Measurements from ENCODE around the gene MRTFA. TPM values are rescaled to one million over a fixed set of nuclear protein-coding genes. Genes with fewer than 3 reads are reported as not detected.
A peak's percentile ranks its signal among the peaks of the same experiment; 100 is the strongest.
"Not testable (repeated sequence)": the region's sequence is repeated elsewhere in the genome, so short reads cannot be mapped to it uniquely, and the experiment has no call there.

MRTFA gene
- total RNA-seq, 1 donor from 2014 or later, result 77.7 TPM

DNA sequence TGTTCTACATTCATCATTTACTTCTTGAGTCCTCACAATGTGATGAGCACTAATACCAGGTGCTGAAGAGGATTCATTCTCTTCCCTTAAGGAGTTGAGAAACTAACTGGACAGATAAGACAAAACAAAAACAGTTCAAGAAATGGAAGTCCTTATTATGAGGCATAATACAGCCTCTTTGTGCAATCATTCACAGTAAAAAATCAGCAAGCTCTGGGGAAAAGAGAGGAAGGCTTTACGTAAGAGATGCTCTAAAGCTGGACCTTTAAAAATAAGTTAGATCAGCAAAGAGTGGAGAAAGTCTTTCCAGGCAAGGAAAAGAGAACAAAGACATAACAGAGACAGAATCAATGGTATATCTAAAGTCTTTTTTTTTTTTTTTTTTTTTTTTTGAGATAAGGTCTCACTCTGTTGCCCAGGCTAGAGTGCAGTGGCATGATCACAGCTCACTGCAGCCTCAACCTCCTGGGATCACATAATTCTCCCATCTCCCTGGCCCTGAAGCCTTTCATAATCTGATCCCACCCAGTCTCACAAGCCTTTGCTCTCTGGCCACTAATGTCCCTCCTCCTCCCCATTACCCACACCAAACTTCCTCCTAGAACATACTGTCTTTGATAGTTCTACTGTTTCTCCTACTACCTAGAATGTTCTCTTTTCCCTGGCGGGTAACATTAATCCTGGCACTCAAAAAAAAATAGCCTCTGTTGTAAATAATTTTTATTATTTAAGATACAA, 40.9 kb downstream of the MRTFA start:
- no peak for DNase-seq (ENCODE audit: low read depth)

DNA sequence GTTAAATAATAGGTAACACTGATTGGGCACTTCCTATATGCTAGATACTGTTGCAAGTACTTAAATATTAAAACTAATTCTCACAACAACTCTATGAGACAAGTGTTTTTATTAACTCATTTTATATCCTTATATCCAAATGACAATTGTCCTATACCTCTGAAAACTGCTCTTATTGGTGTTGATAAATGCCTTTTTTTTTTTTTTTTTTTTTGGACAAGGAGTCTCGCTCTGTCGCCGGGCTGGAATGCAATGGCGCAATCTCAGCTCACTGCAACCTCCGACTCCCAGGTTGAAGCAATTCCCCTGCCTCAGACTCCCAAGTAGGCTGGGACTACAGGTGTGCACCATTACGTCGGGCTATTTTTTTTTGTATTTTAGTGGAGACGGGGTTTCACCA, 41.6 kb downstream of the MRTFA start:
- peak; percentile 74 for DNase-seq (ENCODE audit: low read depth)

DNA sequence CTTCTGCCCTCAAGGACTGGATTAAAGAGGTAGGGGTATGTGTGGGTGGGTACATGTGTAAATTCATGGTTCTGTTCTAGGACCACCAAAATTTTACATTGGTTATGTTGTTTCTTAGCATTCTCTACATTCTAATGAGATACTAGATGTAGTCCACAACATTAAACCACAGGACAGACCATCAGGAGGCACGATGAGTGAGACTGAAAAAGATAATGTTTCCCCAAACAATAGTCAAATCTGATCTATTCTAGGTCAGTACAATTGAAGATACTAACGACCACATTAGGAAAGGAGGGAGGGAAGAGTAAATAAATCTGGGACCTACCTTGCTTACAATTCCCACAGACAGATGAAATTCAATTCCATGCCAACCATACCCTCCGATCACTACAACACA, 42.2 kb downstream of the MRTFA start:
- no peak for DNase-seq (ENCODE audit: low read depth)

DNA sequence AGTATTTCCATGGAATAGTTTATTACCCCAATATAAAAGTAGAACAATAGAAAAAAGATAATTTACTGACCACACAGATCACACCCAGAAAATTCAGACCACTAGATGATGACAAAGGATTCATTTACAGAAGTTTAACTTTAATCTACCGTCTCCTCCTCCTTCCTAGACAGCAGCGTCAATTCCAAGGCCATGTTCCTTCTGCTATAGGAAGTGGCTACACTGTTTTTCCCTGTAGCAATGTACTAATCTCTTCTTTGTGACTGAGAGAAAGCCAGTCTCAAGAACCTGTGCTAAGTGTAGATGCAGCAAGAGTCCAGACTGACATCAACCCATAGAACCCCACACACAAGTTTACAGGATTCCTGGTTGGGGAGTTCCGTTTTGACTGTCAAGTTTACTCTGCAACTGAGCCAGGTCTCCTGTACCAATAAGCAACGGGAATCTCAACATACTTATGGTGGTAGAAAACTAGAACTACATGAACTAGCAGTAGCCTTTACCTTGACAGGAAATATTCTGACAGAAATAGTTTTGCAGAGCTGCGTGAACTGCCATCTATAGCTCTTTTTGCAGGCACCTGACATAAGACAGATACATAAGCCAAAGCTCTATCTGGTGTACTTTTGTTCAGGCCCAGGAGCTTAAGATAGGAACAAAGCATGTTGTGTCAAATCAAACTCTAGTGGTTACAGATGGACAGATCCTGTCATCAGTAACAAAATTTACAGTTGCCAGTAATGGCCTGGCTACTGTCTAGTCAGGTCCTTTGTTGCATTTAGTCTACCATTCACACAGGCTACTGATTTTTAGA, 42.9 kb downstream of the MRTFA start:
- DNase-seq (ENCODE audit: low read depth), result no peak

DNA sequence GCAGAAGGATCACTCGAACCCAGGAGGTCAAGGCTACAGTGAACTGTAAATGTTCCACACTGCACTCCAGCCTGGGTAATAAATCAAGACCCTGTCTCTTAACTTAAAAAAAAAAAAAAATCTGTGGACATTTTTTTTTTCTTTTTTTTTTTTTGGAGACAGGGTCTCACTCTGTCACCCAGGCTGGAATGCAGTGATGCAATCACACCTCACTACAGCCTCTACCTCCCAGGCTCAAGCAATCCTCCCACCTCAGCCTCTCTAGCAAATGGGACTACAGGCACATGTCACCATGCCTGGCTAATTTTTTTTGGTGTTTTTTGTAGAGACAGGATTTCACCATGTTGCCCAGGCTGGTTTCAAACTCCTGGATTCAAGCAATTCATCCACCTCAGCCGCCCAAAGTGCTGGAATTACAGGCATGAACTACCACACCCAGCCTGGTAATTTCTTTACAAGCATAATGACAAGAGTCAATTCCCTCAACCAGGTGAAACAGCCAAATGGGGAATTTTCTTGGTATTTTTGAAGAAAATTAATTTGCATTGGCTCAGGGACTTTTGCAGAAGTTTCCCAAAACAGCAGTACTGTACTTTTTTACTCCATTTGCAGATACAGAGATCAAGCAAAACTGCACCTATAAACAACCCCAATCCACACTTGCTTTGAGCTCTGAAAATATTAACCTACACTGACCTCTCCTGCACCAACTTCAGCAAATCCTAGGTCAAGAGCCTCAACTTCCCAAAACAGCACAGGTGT, 44.0 kb downstream of the MRTFA start:
- DNase-seq (ENCODE audit: low read depth), result no peak

DNA sequence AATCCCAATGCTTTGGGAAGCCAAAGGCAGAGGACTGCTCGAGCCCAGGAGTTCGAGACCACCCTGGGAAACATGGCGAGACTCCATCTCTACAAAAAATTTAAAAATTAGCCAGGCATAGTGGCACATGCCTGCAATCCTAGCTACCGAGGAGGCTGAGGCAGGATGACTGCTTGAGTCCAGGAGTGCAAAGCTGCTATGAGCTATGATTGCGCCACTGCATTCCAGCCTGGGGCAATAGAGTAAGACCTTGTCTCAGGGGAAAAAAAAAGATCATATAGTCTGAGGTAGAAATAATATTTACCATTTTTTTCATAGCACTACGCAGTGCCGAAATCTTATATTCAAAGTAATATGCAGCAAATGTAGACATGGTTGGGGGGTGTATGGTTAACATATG, 47.8 kb downstream of the MRTFA start:
- peak; percentile 78 for DNase-seq (ENCODE audit: low read depth)

DNA sequence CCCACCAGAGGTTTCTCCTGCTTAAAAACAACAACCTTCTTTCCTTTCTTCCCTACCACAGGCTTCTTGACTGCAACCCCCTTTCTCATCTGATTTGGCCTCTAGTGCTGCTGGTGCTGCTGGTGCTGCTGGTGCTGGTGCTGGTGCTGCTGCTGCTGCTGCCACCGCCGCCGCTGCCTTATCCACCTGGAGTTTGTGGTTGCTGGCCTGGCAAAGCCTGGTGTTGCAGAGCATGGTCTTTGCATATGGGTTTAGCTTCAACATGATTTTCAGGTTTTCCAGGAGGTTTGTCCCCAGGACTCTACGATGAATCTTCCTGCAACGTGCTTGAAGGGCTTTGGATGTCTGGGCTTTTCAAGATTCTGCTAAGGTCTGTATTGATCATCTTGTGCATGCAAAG, 49.7 kb downstream of the MRTFA start:
- DNase-seq (ENCODE audit: low read depth), result no peak

DNA sequence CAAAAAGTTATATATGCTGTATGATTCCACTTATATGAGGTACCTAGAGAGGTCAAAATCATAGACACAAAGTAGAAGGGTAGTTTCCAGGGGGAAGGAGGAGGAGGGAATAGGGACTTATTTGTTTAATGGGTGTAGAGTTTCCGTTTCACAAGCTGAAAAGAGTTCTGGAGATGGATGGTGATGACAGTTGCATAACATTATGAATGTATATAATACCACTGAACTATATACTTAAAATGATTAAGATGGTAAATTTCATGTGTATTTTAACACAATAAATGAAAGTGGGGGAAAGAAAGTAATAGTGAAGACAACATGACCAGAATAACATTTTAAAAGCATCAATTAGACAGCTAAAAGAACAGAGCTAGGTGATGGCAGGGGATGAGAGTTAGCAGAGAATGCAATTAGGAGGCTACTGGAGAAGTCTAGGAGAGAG, 51.2 kb downstream of the MRTFA start:
- DNase-seq (ENCODE audit: low read depth), result no peak

DNA sequence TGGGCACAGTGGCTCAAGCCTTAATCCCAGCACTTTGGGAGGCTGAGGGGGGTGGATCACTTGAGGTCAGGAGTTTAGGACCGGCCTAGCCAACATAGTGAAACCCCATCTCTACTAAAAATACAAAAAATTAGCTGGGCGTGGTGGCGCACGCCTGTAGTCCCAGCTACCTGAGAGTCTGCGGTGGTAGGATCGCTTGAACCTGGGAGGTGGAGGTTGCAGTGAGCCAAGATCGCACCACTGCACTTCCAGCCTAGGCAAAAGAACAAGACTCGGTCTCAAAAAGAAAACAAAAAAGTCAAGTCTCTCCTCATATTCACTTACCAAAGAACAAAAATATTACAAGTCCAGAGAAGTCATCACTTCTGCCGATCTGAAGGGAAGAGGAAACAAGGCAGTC, 51.8 kb downstream of the MRTFA start:
- DNase-seq (ENCODE audit: low read depth), result not testable (repeated sequence)

DNA sequence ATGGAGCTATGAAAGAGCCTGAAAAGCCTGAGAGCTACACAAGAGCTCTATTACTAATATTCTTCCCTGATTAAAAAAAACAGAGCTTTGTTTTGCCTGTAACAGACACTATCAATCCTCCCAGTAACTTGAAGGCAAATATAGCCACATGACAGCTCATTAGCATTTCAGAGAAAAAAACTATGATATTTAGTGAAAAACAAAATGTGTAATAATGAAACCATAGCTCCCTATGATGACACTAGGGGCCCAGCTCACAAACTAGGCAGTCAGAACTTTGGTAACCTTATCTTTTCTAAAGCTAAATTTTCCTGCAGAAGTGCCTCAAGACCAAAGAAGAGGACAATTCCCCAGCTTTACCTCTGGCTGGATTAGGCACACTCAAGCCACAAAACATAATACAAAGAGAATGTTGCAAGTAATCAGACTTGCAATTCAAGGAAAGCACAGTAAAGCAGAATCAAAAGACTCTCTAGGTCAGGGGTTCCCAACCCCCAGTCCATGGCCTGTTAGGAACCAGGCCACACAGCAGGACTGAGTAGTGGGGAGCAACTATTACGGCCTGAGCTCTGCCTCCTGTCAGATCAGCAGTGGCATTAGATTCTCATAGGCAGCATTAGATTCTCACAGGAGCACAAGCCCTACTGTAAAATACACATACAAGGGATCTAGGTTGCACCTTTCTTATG, 53.3 kb downstream of the MRTFA start:
- no peak for DNase-seq (ENCODE audit: low read depth)

DNA sequence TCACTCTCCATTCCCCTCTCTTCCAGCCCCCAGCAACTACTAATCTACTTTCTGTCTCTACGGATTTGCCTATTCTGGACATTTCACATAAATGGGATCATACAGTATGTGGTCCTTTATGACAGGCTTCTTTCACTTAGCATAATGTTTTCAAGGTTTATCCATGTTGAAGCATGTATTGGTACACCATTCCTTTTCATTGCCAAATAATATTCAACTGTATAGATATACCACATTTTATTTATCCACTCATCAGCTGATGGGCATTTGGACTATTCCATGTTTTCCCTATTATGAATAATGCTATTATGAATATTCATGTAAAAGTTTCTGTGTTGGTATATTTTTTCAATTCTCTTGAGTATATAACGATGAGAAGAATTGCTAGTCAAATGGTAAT, 54.5 kb downstream of the MRTFA start:
- no peak for DNase-seq (ENCODE audit: low read depth)

DNA sequence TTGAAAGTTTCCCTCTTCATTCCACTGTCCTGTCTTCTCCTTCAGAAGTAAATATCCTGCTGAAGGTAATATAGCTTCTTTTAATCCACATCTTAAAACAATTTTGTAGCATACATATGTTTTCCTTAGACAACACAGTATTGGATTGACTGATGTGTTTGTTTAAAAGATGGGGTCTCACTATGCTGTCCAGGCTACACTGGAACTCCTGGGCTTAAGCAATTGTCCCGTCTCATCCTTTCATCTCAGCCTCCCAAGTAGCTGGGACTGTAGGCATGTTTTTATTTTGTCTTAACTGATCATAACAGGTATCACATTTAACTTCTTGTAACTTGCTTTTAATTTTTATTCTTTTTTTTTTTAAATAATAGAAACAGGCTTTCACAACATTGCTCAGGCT, 55.9 kb downstream of the MRTFA start:
- DNase-seq (ENCODE audit: low read depth), result no peak

DNA sequence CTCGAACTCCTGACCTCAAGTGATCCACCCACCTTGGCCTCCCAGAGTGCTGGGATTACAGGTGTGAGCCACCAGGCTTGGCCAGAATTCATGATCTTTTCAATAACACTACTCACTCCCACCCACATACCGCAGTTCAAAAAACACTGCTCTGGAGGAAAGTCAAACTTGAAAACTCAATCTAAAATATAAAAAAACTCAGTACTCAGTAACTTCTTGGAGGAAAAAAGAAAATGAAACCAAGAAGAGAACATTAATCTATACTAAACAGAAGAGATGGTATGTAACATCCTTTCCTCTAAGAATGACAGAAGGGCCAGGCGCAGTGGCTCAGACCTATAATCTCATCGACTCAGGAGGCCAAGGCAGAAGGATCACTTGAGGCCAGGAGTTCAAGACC, 58.3 kb downstream of the MRTFA start:
- no peak for DNase-seq (ENCODE audit: low read depth)

DNA sequence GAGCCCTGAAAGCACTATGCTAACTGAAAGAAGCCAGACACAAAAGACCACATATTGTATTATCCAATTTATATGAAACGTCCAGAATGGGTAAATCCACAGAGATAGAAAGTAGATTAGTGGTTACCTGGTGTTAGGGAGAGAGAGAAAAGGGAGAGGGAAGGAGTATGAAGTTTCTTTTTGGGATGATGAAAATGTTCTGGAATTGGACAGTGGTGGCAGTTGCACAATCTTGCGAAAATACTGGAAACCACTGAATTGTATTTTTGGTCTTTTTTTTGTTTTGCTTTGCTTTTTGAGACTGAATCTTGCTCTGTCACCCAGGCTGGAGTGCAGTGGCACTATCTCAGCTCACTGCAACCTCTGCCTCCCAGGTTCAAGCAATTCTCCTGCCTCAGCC, 63.5 kb downstream of the MRTFA start:
- no peak for DNase-seq (ENCODE audit: low read depth)

DNA sequence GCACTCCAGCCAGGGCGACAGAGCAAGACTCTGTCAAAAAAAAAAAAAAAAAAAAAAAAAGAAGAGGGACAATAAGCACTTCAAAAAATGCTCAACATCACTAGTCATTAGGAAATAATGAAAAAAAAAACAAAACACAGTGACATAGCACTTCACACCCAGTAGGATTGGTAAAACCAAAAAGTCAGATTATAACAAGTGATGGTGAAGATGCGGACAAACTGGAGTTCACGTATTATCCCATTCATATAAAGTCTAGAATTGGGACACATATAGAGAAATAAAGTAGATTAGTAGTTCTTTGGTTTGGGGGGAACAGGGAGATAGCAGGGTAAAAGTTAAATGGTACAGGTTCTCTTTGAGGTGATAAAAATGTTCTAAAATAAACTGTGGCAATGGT, 64.6 kb downstream of the MRTFA start:
- no peak for DNase-seq (ENCODE audit: low read depth)

DNA sequence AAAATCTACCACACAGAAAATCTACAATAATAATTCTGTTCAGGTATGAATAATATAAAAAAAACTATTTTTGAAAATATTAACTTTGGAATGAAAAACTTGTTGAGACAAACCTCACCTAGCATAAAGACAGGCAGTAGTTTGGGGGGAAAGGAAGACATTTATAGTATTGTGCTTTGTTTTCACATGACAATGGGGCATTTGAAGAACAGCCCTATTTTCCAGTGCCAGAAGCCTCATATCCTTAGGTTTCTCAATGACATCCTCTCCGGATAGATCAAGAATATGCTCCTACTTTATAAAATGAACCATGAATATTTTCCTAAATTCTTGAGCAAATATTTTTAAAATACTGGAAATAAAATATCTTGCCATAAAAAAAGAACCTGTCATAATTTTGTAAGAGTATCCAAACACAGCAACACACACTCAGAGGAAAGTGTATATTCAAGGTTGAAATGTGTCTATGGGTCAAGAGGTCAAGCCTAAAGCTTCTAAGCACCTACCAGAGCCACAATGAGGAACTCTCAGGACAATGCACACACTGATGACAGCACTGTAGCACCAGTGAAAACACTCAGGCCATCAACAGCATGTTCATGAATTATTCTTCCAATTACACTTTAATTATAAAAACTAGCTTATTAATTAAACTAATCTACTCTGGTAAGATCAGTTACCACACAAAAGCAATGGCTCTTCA, 68.7 kb downstream of the MRTFA start:
- DNase-seq (ENCODE audit: low read depth), result no peak

DNA sequence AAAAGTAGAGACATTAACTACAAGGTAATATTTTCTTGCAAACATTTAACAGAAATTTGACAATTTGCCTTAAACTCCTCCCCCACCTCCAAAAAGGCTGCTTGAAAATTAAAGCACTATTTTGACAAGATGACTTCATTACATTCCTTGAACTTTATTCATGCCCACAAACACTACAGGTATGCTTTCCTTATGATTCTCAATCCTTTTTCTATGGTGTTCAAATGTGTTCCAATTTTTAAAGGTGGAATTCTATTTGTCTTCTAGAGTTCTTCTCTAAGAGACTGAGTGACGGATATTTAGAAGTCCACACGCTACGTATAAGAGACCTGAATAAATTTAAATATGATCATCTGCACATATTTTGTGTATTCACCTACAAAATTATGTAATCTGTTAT, 69.4 kb downstream of the MRTFA start:
- peak; percentile 63 for DNase-seq (ENCODE audit: low read depth)

DNA sequence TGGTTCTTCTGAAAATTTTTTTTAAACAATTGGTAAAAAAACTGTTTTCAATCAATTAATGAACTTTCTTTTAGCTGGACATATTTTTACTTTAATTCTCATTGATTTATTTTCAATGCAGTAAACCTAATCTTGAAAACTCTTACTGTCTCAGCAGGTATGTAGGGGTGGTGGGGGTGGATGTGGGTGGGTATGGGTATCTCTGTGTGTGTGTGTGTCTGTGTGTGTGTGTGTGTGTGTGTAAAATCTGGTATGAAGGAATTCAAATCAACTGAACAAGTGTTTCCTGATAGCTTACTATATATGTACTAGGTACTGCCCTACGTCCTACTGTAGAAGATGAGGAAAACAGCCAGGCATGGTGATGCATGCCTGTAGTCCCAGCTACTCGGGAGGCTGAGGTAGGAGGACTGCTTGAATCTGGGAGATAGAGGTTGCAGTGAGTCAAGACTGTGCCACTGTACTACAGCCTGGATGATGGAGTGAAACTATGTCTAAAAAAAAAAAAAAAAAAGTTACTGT, 75.5 kb downstream of the MRTFA start:
- DNase-seq (ENCODE audit: low read depth), result no peak

DNA sequence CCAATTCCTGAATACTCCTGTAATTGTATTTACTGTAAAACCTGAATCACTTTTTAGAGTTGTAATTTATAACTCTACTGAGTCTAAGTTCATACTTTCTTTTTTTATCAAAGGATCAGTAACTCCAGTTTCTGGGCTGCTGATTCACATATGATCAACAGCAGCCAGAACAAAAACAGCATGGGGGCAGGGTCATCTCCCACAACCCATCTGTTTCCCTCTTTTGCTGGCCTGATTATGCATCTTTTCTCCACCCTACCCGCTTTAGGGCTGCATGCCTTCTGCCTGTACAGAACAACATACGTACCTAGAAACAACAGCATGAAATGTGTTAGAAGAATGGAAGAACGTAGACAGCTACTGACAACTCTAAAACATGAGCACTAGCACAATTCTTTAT, 76.0 kb downstream of the MRTFA start:
- no peak for DNase-seq (ENCODE audit: low read depth)

DNA sequence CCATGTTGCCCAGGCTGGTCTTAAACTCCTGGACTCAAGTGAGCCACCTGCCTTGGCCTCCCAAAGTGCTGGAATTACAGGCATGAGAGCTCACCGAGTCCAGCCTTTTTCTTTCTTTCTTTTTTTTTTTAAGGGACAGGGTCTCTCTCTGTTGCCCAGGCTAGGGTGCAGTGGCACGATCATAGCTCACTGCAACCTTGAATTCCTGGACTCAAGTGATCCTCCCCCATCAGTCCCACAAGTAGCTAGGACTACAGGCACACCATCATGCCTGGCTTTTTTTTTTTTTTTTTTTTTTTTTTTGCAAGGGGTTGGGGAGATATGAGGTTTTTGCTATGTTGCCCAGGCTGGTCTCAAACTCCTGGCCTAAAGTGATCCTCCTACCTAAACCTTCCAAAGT, 78.5 kb downstream of the MRTFA start:
- DNase-seq (ENCODE audit: low read depth), result no peak

DNA sequence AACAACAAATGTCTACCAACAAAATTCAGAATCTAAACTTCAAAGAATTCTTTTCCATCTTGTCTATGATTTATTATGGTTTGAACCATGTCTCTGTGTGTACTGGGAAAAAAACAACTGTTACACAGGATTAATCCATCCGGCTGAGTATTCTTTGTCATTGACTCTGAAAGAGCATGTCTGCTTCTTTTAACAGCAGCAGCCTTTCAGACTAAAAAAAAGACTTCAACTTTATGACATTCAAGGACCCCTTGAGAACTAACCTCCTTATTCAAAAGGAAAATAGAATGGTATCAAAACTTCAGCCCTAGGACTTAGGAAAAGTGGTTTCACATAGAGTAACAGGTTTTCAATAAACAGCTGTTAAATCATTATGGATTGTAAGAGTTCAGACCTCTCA, 79.9 kb downstream of the MRTFA start:
- DNase-seq (ENCODE audit: low read depth), result no peak
